ENCODE data around the gene PLA2G4F. TPM values are rescaled to one million over a fixed set of nuclear protein-coding genes. Genes with fewer than 3 reads are reported as not detected.

Gene PLA2G4F
- total and polyA plus RNA-seq, 10 of the 15 experiments (the other 5 are each of a cell fraction or from before 2014, with no cell fraction given) = not detected

- Histone ChIP-seq H3K36me3 (ENCODE audit: control insufficient read depth in 2 of 2, insufficient read depth in 2 of 2, low read length in 1 of 2) (no peaks in the 10 kb centered on the region), H3K4me2 (ENCODE audit: control insufficient read depth, insufficient read depth) (no peak overlapping the region), H3K4me3 (no peak overlapping the region), H3K27me3 (replicated peaks in 1 of 2; ENCODE audit: control insufficient read depth in 2 of 2, insufficient read depth in 2 of 2, low read length in 1 of 2) (no peaks in the 10 kb centered on the region), H3K9ac (ENCODE audit: control insufficient read depth, insufficient read depth, low read length) (no peak overlapping the region), H3K4me1 (ENCODE audit: control insufficient read depth, insufficient read depth, low read length) (no peaks in the 10 kb centered on the region), H3K9me3 (replicated peaks; ENCODE audit: control insufficient read depth, insufficient read depth, low read length) (no peaks in the 10 kb centered on the region), H3K79me2 (ENCODE audit: control insufficient read depth, insufficient read depth, low read length) (no peaks in the 10 kb centered on the region), H2AFZ (ENCODE audit: control insufficient read depth, low read depth, low read length) (no peak overlapping the region), H3K27ac (ENCODE audit: control insufficient read depth, insufficient read depth) (no peak overlapping the region), H4K20me1 (ENCODE audit: control insufficient read depth, insufficient read depth) (no peaks in the 10 kb centered on the region; the same call in 1 of the 2 replicates)
- no peak for DNase-seq (ENCODE audit: low read depth, low spot score)
- no peak for TF ChIP-seq PAX8 (IDR thresholded peaks at IDR 0.05)
- no peak for TF ChIP-seq ZNF24 (IDR thresholded peaks at IDR 0.05)
- no peak for TF ChIP-seq CUX1 (IDR thresholded peaks at IDR 0.05; ENCODE audit: insufficient replicate concordance, low read depth, low read length)
- no peak for TF ChIP-seq HCFC1 (IDR thresholded peaks at IDR 0.05; ENCODE audit: low read length)
- TF ChIP-seq IRF4 (IDR thresholded peaks at IDR 0.05; ENCODE audit: low read depth, low read length) = no peak
- no peak for TF ChIP-seq SUPT20H (IDR thresholded peaks at IDR 0.05; ENCODE audit: borderline replicate concordance, control insufficient read depth, low read depth, low read length)
- no peak for TF ChIP-seq JUND (IDR thresholded peaks at IDR 0.05; ENCODE audit: low read depth, low read length)
- TF ChIP-seq BMI1 (IDR thresholded peaks at IDR 0.05; ENCODE audit: borderline replicate concordance) = no peak
- no peak for TF ChIP-seq HSF1 (IDR thresholded peaks at IDR 0.05; ENCODE audit: low read depth, low read length)
- no peak for TF ChIP-seq BCL3 (IDR thresholded peaks at IDR 0.05; ENCODE audit: borderline replicate concordance, insufficient read depth, low read depth, low read length, poor library complexity, severe bottlenecking)
- TF ChIP-seq FOS (IDR thresholded peaks at IDR 0.05; ENCODE audit: borderline replicate concordance, extremely low read depth, insufficient read length) = no peak
- TF ChIP-seq NFYB (IDR thresholded peaks at IDR 0.05; ENCODE audit: insufficient read depth, low read depth, low read length) = no peak
- no peak for TF ChIP-seq NBN (IDR thresholded peaks at IDR 0.05)
- TF ChIP-seq ZNF274 (IDR thresholded peaks at IDR 0.05; ENCODE audit: insufficient read depth, insufficient read length) = no peak
- no peak for TF ChIP-seq TBL1XR1 (IDR thresholded peaks at IDR 0.05; ENCODE audit: low read depth, low read length)
- no peak for TF ChIP-seq TCF12 (IDR thresholded peaks at IDR 0.05; ENCODE audit: low read depth, low read length)
- TF ChIP-seq TAF1 (IDR thresholded peaks at IDR 0.05; ENCODE audit: borderline replicate concordance, low read depth, low read length) = no peak
- in situ Hi-C loops (cut with MboI) = no loop called here
- ChIA-PET POLR2A (interaction anchor here (0.5 kb wide), 1 partner anchor 12 kb away, joined by 4 read pairs; no protein-coding TSS in a partner anchor), RAD21 (ENCODE audit: unreplicated experiment) (interaction anchor here (0.9 to 1.5 kb wide), 3 partner anchors 25 to 203 kb away, joined by 3 to 4 read pairs (median 3); no protein-coding TSS in a partner anchor), CTCF (interaction anchor here (1.1 to 4.1 kb wide), 4 partner anchors 8 to 142 kb away, joined by 3 to 16 read pairs (median 10); no protein-coding TSS in a partner anchor), SMC1A (ENCODE audit: uncharacterized antibody, unreplicated experiment) (interaction anchor here (1.3 to 1.6 kb wide), 2 partner anchors 48 to 141 kb away, joined by 3 read pairs; no protein-coding TSS in a partner anchor)
- intact Hi-C loops (cut with micrococcal nuclease; ENCODE audit: unreplicated experiment) = loop anchor here (5.0 kb wide), 1 partner anchor 49 kb away; no protein-coding TSS in a partner anchor
- no TSS peak for BruUV-seq (replicated peaks)
- 71% methylated on average over 1 of the region's 1 CpG for WGBS (ENCODE audit: insufficient coverage, insufficient replicate concordance, low lambda C conversion rate, missing lambda C conversion rate)
- no peak for FAIRE-seq
- ATAC-seq = no peak
Measured at GRCh38 chr15:42131006-42131405, 25.4 kb downstream of the PLA2G4F start.

Measured in GM12878 (cell line).